Hematopoietic multipotent progenitor cell treated with erythropoietin and hydrocortisone succinate and interleukin-3 and kit ligand, for 15 days (in vitro differentiated cells): ENCODE data around the gene DLG3.
"Not testable (repeated sequence)": the region's sequence is repeated elsewhere in the genome, so short reads cannot be mapped to it uniquely, and the experiment has no call there.

Experiments used
- DNase-seq: peaks from one replicate; pipeline ENCODE4 v3.0.0-alpha.2; 2015; ENCODE audit warnings: low spot score

Gene DLG3

GRCh38 chrX:70444326-70444945 lies at the start of gene DLG3:
DLG3 (plus strand) TSS chrX:70444835; CDS start chrX:70445202, 367 bp downstream.
- no peak for DNase-seq

GRCh38 chrX:70398899-70399298 lies 45.7 kb upstream of the DLG3 start:
- DNase-seq = no peak

- not testable (repeated sequence) for DNase-seq
These were observed 44.5 kb upstream of the DLG3 start for GRCh38 chrX:70400181-70400580.

- no peak for DNase-seq
These were observed 41.9 kb upstream of the DLG3 start for GRCh38 chrX:70402721-70403120.

- DNase-seq = no peak
These were observed 39.6 kb upstream of the DLG3 start for GRCh38 chrX:70405003-70405402.

- DNase-seq = no peak
These were observed 33.7 kb upstream of the DLG3 start for GRCh38 chrX:70410921-70411320.

GRCh38 chrX:70411475-70411874 lies 33.2 kb upstream of the DLG3 start:
- no peak for DNase-seq

- no peak for DNase-seq
These were observed 23.0 kb upstream of the DLG3 start for GRCh38 chrX:70421618-70422017.

- DNase-seq = no peak
These were observed 21.7 kb upstream of the DLG3 start, which contains the start of gene GDPD2 for GRCh38 chrX:70422851-70423341. GDPD2 (plus strand) TSS chrX:70423314; CDS start chrX:70424985, 1,671 bp downstream.

- DNase-seq = no peak
These were observed 20.5 kb upstream of the DLG3 start for GRCh38 chrX:70423936-70424675.

- no peak for DNase-seq
These were observed 19.8 kb upstream of the DLG3 start for GRCh38 chrX:70424801-70425200.

- DNase-seq = no peak
These were observed 18.1 kb upstream of the DLG3 start for GRCh38 chrX:70426286-70427278.

- DNase-seq = no peak
These were observed 17.3 kb upstream of the DLG3 start for GRCh38 chrX:70427365-70427764.

GRCh38 chrX:70429759-70430158 lies 14.9 kb upstream of the DLG3 start:
- DNase-seq = no peak

- no peak for DNase-seq
These were observed 11.4 kb upstream of the DLG3 start for GRCh38 chrX:70432936-70433847.

- peak; percentile 59 for DNase-seq
These were observed 10.7 kb upstream of the DLG3 start for GRCh38 chrX:70433848-70434351.

GRCh38 chrX:70434352-70434866 lies 10.2 kb upstream of the DLG3 start:
- DNase-seq = peak; percentile 48

GRCh38 chrX:70434914-70435586 lies 9.6 kb upstream of the DLG3 start:
- no peak for DNase-seq

- DNase-seq = no peak
These were observed 8.3 kb upstream of the DLG3 start for GRCh38 chrX:70436343-70436742.

GRCh38 chrX:70437011-70437410 lies 7.6 kb upstream of the DLG3 start:
- DNase-seq = no peak
